ENCODE data around the gene TP53BP2.

Gene TP53BP2

DNA sequence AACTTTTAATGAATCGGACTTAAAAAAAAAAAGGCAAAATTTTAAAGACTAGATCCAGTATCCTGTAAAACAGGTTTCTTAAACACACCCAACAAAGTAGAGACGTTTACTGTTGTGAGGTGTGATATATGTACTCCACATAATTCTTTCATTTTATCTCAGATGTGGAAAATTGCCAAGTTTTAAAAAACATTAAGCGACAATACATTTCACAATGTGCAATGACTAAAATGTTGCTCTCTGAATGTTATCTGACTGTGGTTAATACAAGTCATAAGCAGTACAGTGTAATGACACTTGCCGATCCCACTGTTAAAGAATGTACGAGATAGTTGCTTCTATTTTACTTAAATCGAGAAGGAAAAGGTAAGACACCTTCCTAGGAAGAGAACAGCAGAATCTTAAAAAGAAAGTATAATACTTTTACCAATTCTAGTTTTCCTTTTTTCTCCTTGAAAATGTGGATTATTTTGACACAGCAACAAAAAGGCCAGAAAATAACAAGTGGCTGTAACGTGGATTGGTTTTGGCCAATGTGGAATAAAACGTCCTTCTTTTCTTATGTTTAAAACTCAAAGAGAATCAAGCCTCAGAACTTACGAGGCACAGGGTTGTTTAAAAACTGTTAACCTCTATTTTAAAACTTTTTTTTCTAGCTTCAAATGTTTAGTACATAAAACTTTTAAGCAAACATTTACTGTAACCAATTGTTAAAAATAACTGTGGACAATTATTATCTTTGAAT is 51.4 kb downstream of the TP53BP2 start:
- DNase-seq: no peak

DNA sequence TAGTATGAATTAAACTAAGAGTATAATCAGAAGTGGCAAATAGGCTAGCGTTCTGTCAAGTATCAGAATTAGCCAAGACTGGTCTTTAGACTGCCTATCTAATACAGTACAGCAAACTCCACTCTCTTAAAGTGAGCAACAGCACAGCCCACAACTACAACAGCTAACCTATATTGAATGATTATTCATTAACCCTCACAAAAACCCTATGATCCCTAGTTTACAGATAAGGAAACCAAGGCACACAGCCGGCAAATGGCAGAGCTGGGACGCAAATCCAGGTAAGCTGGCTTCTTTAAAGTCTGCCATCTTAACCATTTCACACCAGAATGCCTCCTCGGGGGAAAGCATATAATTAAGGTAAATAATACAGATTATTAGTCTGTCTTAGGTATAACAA is 52.0 kb downstream of the TP53BP2 start:
- DNase-seq: no peak

DNA sequence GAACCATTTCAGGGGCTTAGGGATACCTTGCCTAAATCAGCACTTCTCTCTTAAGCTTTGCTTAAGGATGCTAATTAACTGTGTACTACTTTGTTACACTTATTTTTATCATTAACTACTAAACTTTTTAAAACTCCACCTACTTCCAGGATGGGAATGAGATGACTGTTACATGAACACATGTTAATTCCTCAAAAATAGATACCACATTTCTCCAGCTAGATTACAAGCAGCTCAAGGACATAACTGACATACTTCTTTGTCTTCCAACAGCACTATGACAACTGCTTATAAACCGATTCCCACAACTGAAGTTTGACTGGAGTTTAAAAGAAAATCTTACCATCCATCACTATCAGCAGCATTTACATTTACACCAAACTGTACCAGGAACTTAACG is 53.7 kb downstream of the TP53BP2 start:
- DNase-seq: no peak

DNA sequence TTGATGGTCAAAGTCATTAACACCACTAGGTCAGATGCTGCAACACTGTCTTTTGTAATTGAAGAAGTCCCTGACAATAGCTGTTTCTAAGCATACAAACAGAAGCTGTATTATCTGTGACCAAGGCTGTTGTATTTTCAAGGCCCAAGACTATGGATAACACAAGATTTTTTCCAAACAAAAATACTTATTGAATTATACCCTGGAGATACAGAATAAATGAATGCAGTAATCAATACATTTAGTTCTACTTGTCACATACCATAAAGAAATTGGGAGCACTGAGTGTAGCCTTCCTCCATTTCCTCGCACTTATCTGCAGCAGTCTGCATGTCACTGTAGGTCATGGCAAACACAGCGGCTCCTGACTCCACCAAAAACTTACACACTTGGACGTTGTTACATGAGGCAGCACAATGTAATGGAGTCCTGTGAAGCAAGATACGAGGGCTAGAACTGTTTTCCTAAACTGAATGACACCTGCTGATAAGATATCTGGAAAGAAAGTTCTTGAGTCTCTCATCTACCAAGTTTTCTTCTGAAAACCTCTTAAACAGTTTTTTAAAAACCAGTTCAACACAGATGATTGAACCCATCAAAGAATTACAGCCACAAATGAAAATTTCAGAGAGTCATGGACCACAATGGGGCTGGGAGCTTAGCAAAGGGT is 56.9 kb downstream of the TP53BP2 start:
- DNase-seq: no peak

DNA sequence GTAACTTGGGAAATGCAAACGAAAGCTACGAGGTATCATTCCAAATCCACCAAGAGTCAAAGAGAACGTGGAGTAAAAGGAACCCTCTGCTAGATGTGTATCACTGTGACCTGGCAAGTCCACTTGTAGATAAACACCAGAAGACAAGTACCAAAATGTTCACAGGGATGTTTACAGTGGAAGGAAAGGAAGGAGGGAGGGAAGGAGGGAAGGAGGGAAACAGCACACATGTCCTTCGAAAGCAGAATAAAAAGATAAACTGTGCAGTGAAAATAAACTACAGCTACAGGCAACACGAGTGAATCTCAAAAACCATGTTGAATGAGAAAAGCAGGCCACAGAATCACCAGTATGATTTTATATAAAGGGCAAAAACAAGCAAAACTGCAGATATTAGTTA is 59.9 kb downstream of the TP53BP2 start:
- no peak for DNase-seq

DNA sequence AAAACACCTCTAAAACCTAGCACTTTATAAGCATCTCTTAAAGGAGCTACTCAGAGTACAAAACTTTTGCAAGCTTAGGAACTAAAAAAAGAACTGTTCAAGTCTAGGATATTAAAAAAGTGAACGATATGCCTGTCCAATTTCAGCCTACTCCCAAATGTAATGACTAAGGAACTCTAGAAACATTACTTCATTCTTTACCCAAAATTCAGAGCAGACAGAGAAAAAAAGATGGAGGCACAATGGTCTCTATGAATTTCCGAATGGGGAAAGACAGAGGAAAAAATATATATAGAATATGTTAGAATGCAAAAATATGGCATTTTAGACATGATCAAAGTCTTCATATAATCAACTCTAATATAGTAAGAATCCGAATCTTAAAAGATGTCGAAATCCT is 61.2 kb downstream of the TP53BP2 start:
- no peak for DNase-seq

DNA sequence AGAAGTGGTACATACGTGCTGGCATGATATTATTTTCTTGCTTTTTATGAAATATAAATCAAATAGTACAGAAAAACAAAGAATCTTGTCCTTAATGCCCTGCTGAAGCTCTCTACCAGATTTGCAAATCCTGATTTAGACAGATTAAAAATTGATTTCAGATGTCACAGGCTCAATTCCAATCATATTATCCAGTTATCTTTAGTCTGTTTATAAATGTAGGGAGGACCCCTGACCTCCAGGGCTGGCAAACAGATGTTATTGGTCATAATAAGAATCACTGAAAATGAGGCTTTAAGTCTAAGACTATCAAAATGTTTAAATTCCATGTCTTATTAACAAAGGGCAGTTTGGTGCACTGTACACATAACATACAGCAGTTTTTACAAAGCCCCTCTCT is 62.1 kb downstream of the TP53BP2 start:
- DNase-seq: no peak

DNA sequence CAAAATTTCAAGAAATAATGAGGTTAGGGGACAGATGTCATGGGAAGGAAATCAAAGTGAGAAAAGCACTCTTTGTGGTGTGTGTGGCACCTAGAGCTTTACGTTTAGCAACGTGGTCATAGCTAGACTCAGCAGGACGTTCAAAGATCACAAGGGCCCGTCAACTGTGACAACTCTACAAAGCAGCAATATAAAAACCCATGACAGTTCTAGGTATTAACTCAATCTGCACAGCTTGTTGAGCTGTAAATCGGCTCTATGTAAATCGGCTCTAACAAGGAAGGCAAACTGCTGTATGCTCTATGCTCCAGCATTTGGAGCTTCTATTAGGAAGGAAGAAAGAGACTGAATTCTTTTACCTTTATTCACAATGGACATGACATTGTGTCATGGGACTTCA is 64.8 kb downstream of the TP53BP2 start:
- no peak for DNase-seq

DNA sequence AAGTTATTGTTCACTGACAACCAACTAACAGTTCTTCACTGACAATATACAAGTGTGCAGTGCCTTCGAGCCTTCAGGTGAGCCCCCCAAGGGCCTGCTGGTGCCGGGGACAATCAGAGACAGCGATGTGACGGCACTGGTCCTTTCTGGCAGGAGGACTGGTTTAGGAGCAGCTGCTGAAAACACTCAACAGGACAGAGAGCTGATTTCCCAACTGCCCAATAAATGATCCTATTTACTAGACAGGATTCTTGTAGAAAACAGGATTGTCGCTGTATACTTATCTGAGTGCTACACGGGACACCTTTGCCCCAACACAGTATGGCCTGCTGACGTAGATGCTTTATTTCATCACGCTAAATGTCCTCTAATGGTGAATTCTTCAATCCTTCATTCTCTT is 65.4 kb downstream of the TP53BP2 start:
- no peak for DNase-seq

DNA sequence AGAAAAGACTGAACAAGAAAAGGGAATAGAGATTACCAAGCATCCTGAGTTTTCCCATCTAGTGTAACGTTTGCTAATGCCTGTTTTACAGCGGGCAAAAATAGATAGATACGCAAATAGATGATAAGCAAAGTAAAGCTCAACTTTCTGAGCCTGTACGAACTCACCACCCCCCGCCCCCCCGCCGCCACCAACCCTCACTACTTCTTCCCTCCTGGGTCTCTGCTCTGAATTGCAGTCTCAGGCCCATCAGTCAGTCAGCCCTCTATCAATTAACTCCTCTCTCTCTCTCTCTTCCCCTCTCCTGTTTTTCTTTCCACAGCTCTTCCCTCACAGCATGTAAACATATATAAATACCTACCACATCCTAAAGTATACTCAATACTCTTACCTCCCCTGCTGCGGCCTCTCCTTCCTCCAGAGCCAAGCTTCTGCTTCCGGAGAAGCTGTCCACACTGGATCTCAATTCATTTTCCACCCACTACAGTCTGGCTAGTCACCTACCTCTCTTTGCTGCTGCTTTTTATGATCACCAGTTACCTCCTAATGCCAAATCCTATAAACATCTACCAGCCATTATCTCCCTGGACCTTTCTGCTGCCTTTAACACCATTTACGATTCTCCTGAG is 68.8 kb downstream of the TP53BP2 start:
- no peak for DNase-seq

DNA sequence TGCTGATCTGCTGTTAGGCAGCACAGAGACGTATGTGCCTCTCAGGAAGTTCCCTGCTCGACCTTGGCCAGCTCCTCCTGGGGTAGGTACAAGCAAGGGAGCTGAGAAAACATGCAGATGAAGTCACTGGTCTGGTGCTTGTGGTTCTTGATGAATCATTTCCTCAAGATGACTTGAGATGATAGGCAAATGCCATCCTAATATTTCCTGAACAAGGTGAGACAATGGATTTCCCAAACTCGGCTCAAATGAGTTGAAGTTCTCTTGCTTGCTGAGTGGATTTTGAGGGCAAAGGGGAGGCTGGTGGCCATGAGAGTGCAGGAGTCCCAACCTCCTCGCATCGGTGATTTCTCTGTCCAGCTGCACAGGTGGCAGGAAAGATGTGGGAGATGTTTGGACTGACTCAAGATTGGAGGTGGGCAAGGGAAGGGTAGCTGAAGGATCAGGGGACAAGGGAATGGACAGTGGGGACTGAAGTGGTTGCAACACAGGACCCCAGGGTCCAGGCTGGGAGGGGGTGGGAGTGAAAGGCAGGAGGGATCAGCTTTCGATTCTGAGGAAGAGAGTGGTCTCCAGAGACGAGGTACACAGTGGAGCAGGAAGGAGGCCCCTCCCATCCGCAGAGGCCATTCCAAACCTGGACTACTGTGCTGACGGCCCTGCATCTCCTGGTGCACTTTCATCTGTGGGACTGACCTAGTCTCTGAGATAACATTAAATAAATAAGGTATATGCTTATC is 69.5 kb downstream of the TP53BP2 start:
- peak; percentile 17 for DNase-seq

DNA sequence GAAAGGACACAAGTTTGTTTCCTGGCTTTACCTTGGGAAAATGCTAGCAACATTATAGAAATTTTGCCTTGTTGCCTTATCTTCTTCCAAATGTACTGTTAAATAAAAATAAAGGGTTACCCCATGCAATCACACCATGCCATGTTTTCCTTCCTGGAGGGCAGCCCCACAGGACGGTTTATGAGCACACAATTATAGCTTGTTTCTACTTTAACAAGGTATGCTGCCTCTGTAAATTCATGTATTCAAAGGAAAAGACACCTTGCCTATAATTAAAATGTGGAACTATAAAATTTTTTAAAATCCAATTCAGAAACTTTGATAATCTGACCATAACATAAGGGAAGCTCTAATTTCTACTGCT is 70.1 kb downstream of the TP53BP2 start:
- no peak for DNase-seq

DNA sequence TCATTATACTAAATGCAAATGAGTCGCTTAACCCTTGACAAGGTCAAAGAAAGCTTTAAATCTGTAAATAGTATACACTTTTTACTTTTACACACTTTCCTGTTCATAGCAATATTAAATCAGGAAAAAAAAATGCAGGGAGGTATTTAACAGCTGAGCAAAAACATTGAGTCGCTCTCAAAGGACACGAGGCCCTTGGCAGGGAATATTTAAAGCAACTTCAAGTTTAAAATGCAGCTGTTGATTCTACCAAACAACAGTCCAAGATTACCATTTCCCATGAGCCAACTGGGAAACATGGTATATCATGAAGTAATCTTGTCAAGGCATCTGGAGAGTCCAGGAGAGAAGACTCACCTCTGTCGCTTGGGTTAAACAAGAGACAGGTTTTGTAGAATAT is 70.7 kb downstream of the TP53BP2 start:
- DNase-seq: no peak

DNA sequence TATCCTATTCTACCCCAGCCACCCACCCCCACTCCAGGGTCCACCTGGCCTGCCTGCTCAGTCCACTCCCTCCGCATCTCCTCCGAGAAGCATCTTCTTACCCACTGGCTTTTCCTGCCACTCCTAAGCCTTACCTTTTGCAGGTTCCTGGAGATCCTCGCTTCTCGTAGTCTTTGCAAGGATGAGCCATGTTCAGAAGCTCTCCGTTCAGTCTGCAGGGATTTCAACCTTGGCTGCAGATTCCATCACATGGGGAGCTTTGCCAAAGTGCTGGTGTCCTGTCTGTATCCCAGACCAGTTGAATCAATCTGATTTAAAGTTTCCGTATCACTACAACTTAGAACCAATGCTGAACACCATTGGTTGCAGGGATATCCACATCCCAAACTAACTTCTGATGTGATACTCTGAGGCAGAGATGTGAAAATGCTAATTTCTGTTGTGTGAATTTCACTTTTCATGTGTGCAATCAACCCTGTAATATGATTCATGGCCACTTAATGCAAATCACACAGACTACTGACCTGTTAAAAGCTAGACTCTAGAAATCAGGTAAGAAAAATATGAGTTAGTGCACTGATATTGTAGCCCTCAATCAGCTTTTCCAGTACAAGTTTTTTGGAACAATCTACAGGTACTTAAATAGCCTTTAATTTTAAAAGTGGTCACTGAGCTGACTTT is 71.5 kb downstream of the TP53BP2 start:
- DNase-seq: no peak

DNA sequence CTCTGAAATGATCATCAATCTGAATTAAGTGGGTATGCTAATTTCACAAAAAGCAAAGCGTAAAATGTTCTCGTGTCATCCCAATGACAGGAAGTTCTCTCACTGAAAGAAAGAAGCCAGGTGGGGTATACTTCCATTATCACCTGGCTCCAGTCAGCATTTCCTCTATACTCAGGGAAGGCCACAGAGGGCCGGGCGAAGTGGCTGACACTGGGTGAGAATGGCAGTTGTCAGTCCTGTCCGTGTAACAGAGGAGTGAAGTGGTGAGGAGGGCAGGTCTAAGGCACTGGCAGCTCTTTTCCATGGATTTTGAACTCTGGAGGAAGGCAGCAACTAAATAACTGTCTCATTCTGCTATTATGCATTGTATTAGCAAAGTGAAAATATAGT is 73.0 kb downstream of the TP53BP2 start:
- DNase-seq: no peak

DNA sequence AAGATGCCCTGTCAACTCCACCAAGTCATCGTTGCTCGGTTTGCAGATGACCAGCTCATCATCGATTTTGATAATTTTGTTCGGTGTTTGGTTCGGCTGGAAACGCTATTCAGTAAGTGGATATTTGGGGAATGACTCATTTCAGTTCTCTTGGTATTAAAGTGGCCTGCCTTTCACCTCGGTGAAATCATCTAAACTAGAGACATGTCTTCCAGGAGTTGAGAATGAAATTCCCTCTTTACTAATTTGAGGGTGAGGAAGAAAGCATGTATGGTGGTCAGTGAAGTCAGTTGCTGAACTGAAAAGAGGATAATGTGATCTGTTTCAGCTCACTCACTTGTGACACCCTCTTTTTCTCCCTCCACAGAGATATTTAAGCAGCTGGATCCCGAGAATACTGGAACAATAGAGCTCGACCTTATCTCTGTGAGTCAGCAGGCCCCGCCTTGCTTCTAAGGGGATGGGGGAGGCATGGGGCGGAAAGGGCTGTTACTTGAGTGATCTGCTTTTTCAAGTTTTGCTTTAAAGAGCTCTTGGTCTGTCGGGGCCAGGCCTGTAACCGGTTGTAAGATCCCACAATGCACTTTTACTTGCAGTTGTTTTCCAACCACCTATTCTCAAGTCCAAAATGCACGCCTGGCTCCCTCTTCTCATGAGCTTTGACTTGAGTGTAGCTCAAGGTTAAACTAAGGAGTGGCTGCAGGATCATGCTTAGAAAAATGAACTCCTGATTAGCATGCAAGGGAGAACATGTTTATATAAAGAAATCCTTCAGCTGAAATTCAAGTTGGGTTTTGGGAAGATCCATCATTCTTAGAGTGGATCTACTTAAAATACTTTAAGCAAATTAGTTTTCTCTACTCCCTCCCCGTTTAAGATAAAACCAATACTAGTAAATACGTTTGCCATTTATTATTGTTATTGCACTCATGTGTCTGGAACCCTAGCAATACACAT is 73.7 kb downstream of the TP53BP2 start:
- no peak for DNase-seq

DNA sequence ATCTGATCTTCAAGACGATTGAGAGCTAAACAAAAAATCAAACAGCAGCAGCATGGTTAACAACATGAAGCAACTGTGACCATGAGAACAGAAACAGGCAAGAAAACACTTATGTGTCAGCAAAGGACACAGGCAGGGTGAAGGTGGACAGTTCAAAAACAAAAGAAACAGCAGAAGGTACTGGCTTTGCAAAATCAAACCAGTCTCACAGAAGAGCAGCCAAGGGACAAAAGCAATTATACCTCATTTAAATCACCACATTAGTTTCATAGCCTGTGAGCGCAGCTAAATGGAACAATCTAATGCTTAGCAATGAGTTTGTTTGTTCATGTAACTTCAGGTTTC is 74.3 kb downstream of the TP53BP2 start:
- DNase-seq: no peak

DNA sequence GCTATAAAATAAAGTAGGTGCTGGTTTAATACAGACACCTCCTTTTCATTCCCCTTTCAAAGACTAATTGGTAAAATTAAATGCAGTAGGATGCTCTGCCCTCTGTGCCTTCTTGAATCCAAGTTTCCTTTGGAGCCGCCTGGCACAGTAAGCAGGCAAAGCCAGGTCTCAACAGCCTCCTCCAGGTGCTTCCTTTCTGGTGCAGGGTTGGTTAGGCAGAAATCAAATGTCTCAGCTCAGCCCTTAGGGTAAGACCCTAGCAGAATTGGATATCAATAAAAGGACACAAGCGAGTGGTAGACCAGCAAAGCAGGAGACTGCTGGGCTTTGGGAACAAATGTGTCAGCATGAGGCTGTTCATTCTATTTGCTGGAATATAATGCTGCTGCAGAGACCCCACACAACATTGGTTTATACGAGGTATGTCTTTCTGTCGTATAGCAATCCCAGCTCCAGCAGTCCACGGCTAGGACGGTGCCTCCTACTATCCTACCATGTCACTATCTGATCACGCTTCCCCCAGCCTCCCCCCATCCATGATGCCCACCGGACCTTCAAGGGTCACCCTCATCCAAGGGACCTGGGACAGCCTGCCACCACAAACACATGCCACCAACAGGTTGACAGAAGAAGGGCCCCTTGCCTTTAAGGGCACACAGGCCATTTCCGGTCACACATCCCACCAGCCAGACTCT is 75.0 kb downstream of the TP53BP2 start:
- no peak for DNase-seq

DNA sequence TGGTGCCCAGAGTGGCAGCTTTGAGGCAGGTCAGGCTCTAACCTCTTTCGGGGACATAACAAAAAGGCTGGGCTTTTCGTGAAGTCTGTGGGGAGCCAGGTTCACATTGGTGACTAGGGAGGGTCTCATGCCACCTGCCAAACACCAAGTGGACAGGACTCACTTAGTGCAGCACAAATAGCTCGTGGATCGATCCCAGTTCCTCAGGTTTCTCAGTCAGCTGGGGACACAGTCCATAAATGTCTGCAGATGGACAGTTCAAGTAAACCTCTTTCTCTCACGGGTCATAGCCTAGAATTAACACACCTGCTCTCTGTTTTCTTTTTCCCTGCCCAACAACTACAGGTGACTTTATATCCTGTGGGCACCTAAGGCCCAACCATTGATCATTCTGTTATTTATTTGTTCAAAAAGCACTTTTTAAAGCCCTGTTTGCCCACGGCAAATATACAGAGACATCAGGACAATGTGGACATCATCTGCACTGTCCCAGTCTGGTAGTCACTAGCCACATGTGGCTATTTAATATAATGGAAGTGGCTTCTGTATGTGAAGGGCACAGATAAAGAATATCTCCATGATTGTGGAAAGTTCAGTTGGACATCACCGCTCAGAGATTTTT is 79.9 kb downstream of the TP53BP2 start:
- no peak for DNase-seq

DNA sequence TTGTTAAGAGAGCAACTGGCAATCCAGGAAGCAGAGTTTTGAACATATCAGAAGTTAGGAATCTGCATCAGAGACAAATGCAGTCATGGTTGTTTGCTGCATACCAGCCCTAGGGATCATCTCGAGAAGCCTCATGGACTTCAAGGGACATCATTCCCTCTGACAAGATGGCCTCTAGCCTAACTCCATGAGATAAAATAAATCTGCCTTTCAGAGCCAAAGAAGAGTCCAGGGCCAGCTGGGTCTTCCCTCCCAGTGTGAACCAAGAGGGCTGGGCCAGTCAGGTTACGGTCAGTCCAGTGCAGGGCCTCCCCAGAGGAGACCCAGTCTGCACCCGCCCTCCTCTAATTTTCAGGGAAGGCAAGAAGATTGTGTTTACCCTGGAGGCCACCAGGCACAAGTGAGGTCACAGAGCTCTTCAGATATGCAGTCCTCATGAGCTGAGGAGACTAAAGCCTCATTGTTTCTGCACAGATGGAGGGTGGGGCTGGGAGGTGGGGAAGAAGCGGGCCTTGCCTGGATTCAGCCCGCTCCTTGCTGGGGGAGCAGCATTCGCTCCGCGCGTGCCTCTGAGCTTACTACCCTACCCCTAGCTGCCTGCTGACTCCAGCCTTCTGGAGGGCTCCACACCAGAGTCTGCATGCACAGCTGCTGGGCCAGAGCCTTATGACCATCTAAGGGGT is 80.6 kb downstream of the TP53BP2 start:
- DNase-seq: no peak

Data from activated T-cell treated with anti-CD3 and anti-CD28 coated beads for 4 hours (primary cell).